GM19397 (cell line): ENCODE results near the gene G2E3.
"Not testable (repeated sequence)": the region's sequence is repeated elsewhere in the genome, so short reads cannot be mapped to it uniquely, and the experiment has no call there.

Experiments used
- ATAC-seq: cut with Tn5 transposase; IDR thresholded peaks from one replicate; pipeline ENCODE4 v1.9.1; 2021; ENCODE audit warnings: mild to moderate bottlenecking, moderate library complexity; ENCODE audit not compliant: unreplicated experiment

The G2E3 gene

DNA sequence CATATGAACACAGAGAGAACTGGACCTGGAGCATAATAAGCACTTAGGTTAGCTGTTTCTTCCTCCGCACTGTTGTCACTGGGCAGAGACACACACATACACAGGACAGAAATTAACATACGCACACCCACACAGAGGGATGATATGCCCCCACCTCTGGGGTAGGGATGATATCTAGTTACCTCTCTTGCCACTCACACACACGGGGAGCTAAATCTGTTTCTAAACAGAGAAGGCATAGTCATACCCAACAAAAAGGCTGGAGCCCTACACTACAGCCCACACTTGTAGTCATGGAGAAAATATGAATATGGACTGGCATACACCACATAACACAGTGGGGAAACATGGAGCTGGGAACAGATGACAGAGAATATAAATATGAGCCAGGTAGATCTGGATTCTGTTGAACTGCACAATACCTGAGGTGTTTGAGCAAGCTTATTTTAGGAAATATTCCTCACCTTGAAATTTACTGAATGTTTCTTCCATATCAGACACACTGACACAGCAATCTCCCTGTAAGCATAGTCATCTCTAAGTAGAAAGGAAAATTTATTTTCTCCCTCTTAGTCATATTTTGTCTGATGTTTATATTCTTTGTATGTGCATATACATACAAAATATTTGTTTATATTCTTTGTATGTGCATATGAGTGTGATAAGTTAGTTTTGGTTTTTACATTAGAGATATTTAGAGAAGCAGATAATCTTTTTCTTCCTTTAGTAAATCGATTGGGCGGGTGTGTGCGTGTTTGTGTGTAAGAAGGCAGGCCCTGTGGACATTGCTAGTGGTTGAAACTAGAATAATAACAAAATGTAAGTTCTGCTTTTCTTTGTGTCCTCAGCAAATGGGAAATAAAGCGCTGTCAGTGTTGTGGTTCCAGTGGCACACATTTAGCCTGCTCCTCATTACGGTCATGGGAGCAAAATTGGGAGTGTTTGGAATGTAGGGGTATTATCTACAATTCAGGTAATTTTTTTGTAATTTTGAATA is 42.3 kb downstream of the G2E3 start:
- ATAC-seq = no peak

DNA sequence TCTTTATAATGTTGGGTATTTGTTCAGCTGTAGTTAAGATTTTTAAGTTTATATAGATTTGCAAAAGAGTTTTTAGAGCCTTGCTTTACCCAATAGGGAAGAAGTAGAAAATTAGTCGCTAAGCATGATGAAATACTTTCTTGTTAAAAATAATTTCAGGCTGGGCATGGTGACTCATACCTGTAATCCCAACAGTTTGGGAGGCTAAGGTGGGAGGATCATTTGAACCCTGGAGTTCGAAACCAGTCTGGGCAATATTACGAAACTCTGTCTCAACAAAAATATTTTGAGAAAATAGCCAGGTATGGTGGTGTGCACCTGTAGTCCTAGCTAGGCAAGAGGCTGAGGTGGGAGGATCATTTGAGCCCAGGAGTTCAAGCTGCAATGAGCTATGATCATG is 44.4 kb downstream of the G2E3 start:
- ATAC-seq = no peak

DNA sequence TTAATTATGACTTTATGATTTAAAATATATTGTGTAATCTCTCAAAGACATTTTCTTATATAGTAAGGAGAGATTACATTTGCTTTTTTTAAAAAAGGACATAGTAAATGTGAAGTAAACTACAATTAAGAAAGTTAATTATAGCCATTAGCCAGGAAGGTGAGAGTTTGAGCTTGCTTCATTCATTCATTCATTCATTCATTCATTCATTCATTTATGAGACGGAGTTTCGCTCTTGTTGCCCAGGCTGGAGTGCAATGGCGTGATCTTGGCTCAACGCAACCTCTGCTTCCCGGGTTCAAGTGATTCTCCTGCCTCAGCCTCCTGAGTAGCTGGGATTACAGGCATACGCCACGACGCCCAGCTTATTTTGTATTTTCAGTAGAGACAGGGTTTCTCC is 45.7 kb downstream of the G2E3 start:
- not testable (repeated sequence) for ATAC-seq

DNA sequence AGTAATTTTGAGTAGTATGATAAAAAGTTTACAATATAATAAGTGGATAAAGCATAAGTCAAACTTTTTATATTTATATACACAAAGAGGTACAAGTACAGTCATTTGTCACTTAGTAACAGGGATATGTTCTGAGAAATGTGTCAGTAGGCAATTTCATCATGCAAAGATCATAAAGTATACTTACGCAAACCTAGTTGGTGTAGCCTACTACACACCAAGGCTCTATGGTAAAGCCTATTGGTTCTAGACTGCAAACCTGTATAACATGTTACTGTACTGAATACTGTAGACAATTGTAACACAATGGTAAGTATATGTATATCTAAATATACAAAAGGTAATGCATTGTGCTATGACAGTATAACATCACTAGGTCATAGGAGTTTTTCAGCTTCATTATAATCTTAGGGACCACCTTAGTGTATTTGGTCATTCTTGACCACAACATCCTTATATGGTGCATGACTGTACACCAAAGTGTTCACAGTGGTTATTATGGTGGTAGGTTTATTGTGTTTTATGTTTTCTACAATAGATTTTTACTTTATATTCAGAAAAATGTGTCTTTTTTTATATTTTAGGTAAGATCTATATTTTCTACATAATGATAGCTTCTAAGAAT is 48.3 kb downstream of the G2E3 start:
- no peak for ATAC-seq

DNA sequence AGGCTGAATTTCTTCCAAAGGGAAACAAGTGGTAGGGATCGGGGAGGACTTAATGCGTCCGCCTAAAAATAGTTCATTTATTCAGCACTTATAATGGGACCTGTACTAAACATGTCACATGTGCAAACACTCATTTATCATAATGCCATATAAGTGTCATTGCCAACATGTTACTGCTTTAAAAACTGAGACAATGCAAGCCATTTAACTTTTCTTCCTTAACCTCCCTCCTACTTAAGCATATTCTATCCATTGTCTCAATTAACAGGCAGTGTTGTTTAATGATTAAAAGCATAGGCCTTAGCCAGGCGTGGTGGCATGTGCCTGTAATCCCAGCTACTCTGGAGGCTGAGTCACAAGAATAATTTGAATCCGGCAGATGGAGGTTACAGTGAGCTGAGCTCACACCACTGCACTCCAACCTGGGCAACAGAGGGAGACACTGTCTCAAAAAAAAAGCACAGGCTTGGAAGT is 49.6 kb downstream of the G2E3 start:
- no peak for ATAC-seq

DNA sequence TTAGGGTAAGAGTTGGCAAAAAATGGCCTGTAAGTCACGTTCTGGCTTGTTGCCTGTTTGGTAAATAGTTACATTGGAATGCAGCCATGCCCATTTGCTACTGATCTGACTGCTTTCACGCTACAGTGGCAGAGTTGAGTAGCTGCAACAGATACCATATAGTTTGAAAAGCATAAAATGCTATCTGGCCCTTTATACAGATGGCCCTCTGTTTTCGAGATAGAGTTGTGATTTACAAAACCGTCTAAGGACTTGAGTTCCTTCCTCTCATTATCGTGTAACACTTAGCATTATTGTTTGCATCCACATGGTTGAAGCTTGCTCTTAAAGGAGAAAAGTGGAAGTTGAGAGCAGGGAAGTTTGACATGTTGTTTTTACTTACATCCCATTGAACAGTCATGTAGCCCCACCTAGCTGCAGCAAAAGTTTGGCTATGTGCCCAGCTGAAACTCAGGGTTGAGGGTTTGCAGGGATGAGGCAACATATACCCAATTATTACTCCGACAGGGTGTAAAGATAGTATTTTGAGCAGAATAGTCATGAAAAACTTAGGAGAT is 51.9 kb downstream of the G2E3 start:
- ATAC-seq = no peak

DNA sequence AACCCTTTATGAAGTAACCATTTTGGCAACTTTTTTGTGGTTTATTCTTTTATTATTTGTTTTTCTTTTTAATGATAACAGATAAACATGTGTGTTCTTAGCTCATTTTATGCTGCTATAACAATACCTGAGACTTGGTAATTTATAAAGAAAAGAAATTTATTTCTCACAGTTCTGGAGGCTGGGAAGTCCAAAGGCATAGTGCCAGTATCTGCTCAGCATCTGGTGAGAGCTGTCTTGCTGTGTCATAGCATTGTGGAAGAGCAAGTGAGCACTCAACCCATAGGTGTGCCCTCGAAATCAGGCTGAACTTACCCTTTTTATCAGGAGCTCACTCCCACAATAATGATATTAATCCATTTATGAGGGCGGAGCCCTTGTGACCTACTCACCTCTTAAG is 55.2 kb downstream of the G2E3 start:
- ATAC-seq = no peak

DNA sequence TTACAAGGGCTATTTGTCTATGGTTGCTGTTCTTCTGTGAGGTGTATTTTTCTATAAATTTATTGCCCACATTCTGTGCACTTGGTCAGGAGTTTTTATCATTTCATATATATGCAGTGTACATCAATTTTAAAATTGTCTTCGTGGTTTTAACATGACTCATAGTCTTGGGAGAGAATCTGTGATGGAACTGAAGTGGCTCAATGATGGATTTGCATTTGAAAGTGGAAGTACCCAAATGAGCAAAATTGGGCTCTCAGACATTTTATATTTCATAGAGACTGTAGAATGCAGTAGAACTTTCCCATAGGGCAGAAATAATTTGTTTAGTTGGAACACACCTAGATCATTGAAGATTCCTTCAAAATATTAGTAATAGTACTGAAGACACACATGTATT is 61.2 kb downstream of the G2E3 start:
- no peak for ATAC-seq

DNA sequence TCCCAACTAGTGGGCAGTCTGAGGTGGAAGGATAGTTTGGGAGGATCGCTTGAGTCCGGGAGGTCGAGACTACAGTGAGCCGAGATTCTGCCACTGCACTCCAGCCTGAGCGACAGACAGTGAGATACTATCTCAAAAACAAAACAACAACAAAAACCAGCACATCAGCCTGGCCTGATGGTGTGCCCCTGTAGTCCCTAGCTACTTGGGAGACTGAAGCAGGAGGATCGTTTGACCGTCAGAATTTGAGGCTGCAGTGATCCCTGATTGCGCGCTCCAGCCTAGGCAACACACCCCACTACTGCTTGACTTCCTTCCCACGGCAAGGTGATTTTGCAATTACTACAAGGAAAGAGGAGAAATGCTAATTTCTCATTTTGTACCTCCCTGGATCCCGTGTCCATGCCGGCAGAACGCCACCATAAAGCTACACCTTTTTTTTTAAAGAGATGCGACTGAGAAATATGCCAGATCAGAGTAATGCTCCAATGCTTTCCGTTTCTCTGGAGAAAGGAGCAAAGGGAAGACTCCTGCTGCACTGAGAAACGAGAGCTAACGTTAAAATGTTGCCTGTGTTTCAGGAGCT is 62.5 kb downstream of the G2E3 start:
- peak; percentile 2 for ATAC-seq

DNA sequence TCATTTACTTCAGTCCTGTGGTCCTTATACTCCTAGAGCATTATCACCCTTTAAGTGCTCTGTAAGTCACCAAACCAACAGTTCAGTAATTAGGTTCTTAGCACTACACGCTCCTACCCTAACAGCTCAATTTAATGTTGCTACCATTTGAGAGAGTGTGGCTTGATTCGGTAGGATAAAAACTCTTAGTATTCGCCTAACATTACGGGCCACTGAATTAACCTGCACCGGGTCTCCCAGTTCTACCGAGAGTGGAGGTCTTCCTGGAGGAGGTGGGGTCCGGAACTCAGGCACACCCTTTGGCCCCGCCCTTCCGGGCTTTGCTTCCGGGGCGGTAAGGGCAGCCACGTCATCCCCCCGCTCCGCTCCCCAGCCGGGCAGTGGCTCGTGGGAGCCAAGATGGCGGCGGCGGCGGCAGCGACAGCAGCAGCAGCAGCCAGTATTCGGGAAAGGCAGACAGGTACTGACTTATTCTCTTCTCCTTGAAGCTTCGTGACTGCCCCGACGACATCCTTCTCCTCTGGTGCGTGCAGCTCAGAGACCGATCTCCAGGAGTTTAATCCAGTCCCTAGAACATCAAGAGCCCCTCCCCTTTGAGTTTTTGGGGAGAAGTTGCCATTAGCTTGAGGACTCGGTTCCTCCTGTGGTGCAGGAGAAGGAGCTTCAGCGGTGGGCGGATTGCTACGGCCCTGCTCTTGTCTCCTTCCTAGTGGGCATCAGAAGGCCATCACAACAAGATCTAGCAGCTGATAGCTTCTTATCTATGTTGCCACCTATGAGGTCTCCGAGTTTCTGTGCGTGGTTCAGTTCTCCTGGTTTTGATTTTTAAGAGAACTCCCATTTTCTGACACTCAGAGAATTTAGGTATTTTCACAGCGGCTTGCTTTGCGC is 63.2 kb downstream of the G2E3 start, which contains the start of gene SCFD1:
TSS of gene SCFD1 (plus strand) at position 380 of the 891 bp plus-strand sequence. CDS start at position 400, 20 bp downstream.
- peak; percentile 96 for ATAC-seq

DNA sequence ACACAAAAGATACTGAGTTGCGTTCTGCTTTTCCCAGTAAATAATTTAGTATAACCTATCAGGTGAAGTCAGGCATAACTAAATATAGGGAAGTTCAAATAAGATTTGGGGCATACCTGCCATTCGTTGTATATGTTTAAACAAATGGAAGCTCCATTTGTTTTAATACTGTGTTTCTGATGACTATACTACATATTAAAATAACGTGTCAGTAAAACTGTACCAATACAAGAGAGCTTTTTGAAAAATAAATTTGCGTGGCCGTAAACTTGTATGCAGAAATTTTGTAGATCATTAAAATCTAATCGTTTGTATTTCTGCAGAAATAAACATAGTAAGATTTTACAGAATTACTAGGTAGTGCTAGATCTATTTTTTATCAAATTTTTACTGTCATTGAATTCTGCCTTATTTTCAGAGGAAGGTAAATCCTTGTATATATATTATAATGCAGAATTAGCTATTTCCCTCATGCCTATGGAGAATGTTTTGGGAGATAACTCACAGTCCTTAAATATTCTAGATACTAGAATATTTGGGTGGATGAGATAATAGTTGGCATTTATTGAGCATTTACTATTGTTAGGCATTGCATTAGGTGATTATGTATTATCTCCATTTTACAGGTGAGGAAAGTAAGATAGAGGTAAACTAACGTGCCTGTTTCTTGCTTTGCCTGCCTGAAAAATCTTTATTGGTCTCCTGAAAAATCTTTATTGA is 64.6 kb downstream of the G2E3 start:
- ATAC-seq = no peak

DNA sequence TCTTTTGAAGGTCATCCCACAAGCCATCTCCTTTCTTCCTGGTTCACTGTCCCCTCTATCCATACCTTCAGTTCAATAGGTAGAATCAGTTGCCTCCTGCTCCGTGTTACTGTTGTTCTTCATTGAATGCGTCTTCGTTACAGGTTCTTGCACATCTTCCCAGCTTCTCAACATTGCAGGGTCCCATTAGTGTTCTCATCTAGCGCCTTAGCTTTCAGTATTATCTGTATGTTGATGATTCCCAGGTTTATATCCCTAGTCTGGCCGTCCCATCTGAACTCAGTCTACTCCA is 65.1 kb downstream of the G2E3 start:
- no peak for ATAC-seq

DNA sequence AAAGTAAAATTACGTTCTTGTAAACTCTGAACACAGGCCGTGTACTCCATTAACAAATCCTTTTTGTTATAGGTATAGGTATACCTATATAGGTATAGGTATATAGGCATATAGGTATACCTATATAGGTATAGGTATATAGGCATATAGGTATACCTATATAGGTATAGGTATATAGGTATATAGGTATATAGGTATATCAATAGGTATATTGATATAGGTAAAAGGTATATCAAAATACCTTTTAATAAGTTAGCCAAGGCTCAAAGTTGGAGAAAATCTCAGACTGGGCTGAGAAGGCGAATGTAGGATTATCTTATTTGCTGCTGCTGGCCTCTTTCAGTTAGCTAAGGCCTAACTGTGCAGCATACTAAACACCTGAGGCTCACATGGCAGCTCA is 66.6 kb downstream of the G2E3 start:
- no peak for ATAC-seq

DNA sequence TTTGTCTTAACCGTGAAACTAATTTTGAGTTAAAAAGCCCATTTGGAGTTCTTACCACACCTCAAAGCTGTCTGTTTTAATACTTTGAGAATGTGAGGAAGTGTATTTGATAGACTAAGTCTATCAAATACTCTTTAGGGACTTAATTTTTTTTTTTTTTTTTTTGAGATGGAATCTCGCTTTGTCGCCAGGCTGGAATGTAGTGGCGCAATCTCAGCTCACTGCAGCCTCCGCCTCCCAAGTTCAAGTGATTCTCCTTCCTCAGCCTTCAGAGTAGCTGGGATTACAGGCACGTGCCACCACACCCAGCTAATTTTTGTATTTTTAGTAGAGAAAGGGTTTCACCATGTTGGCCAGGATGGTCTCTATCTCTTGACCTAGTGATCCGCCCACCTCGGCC is 70.5 kb downstream of the G2E3 start:
- not testable (repeated sequence) for ATAC-seq

DNA sequence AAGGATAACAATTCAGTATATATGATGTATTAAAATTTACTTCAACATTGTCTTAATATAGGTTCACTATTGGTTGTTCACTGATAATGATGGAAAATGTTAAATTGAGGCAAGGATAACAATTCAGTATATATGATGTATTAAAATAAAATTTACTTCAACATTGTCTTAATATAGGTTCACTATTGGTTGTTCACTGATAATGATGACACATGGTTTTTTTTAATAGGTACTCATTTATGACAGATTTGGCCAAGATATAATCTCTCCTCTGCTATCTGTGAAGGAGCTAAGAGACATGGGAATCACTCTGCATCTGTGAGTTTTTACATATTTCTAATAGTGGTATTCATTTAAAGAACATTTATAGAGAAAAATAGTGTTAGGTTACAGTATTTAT is 71.3 kb downstream of the G2E3 start:
- ATAC-seq = no peak

DNA sequence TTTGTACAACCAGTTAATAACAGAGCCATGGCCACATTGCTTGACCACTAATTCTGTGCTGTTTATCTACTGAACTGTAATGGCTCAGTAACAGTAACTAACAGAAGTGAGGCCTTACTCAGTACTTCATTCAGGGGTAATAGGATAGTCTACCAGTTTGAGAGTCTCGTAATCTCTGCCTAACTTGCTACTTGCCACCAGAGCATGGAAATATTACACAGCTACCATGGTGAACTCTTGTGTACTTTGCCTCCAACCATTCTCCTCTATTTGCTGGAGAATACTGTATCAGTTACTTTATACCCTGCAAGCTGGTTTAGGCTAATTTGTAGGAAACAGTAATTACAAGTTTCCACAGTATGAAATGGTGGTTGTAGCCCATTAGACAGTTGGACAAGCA is 73.8 kb downstream of the G2E3 start:
- no peak for ATAC-seq

DNA sequence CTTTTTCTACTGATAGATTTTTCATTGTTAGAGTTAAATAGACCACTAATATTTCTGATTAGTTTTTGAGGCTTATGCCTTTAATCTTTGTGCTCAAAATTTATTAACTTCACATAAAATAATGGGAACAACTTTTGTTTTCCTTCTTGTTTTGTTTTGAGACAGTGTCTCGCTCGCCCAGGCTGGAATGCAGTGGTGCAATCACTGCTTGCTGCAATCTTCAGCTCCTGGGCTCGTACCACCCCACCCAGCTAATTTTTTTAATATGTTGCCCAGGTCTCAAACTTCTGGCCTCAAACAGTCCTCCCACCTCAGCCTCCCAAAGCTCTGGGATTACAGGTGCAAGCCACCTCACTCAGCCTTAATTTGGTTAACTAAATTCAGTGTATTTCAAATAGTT is 80.0 kb downstream of the G2E3 start:
- ATAC-seq = no peak

DNA sequence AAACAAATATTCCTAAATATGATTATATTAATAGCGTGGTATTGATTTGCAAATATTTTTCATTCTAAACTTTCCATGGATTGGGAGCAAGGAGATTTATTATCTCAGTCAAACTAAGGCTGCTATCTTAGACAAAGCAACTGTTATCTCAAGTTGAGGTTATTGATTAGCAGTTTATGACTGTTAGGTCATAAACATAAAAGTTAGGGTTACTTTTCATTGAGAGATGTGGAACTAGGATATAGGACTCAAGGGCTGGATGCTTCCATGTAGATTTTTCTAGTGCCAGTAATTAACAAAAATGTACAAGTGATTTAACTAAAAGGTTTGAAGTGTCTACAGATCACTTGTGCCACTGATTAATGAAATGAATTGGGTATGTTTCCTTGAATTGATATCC is 82.2 kb downstream of the G2E3 start:
- ATAC-seq = no peak

DNA sequence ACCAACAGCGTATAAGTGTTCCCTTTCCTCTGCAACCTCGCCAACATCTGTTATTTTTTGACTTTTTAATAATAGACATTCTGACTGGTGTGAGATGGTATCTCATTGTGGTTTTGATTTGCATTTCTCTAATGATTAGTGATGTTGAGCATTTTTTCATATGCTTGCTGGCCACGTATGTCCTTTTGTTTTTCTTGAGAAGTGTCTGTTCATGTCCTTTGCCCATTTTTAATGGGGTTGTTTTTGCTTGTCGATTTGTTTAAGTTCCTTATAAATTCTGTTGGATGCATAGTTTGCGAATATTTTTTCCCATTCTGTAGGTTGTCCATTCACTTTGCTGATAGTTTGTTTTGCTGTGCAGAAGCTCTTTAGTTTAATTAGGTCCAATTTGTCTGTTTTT is 85.5 kb downstream of the G2E3 start:
- not testable (repeated sequence) for ATAC-seq

DNA sequence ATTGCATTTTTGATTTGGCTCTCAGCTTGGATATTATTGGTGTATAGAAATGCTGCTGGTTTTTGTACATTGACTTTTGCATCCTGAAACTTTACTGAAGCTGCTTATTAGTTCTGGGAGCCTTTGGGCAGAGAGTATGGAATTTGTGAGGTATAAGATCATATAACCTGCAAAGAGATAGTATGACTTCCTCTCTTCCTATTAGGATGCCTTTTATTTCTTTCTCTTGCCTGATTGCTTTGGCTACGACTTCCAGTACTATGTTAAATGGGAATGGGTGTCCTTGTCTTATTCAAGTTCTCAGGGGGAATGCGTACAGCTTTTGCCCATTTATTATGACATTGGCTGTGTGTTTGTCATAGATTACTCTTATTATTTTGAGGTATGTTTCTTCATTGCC is 86.6 kb downstream of the G2E3 start:
- no peak for ATAC-seq
